SU-DHL-6 (cell line): ENCODE results near the gene SDC1.

ENCODE experiments used
- EZH2phosphoT487 ChIP-seq: fragments of 200-600 bp; sonication (generic), shearing (Covaris generic); conservative IDR thresholded peaks from 2 replicates; pipeline ENCODE4 v1.6.1; 2018; ENCODE audit warnings: mild to moderate bottlenecking, antibody characterized with exemption, low read length, moderate library complexity, mixed read lengths
- TF ChIP-seq, protein P1 (sequence below): fragments of 200-600 bp; sonication (generic); IDR thresholded peaks from one replicate; pipeline ENCODE4 v1.5.1; 2017; ENCODE audit warnings: antibody characterized with exemption, mild to moderate bottlenecking, low read length, moderate library complexity; ENCODE audit not compliant: insufficient read depth, poor library complexity, severe bottlenecking

DNA sequence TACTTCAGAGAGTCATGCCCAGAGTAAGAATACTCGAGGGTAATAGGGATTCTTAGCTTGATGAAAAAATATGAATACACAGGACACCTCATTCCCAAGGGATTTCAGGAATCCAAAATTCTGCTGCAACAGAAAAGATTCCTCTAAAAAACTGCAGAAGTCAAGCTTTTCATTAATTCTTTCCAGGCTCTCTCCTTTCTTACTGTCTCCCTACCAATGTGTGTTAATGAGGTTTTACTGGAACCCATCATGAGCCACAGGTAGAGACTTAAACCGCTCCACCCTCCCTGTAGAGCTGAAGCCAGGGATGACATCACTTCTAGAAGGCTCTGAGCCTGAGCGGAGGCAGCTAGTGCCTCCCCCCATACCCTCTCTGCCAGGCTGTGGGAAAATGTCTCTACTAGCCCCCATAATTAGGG, 3.4 kb downstream of the SDC1 start:
- TF ChIP-seq, protein P1, sequence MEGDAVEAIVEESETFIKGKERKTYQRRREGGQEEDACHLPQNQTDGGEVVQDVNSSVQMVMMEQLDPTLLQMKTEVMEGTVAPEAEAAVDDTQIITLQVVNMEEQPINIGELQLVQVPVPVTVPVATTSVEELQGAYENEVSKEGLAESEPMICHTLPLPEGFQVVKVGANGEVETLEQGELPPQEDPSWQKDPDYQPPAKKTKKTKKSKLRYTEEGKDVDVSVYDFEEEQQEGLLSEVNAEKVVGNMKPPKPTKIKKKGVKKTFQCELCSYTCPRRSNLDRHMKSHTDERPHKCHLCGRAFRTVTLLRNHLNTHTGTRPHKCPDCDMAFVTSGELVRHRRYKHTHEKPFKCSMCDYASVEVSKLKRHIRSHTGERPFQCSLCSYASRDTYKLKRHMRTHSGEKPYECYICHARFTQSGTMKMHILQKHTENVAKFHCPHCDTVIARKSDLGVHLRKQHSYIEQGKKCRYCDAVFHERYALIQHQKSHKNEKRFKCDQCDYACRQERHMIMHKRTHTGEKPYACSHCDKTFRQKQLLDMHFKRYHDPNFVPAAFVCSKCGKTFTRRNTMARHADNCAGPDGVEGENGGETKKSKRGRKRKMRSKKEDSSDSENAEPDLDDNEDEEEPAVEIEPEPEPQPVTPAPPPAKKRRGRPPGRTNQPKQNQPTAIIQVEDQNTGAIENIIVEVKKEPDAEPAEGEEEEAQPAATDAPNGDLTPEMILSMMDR: no peak
- TF ChIP-seq EZH2phosphoT487: no peak
